ENCODE data around the gene PDCD1LG2. TPM values are rescaled to one million over a fixed set of nuclear protein-coding genes. Genes with fewer than 3 reads are reported as not detected.

Gene PDCD1LG2
- total and polyA plus RNA-seq, 4 experiments from 2014 or later: 0.90 to 1.1 (median 1.1) TPM

GRCh38 chr9:5549658-5550650 is 39.6 kb downstream of the PDCD1LG2 start:
- DNase-seq: no peak
- no peak overlapping the region for H3K27ac Mint-ChIP-seq
- intact Hi-C loops (cut with micrococcal nuclease): no loop called here
- no peak overlapping the region for H3K4me3 Mint-ChIP-seq
- H3K27ac ChIP-seq (ENCODE audit: low read depth, low read length): no peak overlapping the region
- peaks cover 0 to 2% (median 0%) of the 10 kb centered on the region in 8 donors for H3K9me3 Mint-ChIP-seq
- H3K4me3 ChIP-seq (ENCODE audit: low read length in 2 of 2): no peak overlapping the region
- no peaks in the 10 kb centered on the region for H3K27me3 Mint-ChIP-seq
- peaks cover 2 to 9% (median 7%) of the 10 kb centered on the region in 4 donors for H3K4me1 Mint-ChIP-seq
- no peaks in the 10 kb centered on the region for H3K36me3 Mint-ChIP-seq
- H3K36me3 ChIP-seq (ENCODE audit: insufficient read depth, low read length): no peaks in the 10 kb centered on the region
- no peaks in the 10 kb centered on the region for H3K9me3 ChIP-seq (ENCODE audit: control insufficient read depth in 1 of 2, low read length in 2 of 2)
- no peaks in the 10 kb centered on the region for H3K4me1 ChIP-seq (ENCODE audit: insufficient read depth, low read length)
- ChIA-PET POLR2A (ENCODE audit: partially characterized antibody) (interaction anchor here (0.8 to 1.8 kb wide), 4 partner anchors 8 to 99 kb away, joined by 3 to 10 read pairs (median 4); partner anchors contain the start of gene CD274), CTCF (ENCODE audit: partially characterized antibody) (interaction anchor here (1.6 kb wide), 1 partner anchor 8 kb away, joined by 8 read pairs; no protein-coding TSS in a partner anchor)
- no peaks in the 10 kb centered on the region for H3K27me3 ChIP-seq (ENCODE audit: insufficient read depth, low read length)

GRCh38 chr9:5551368-5552150 is 41.2 kb downstream of the PDCD1LG2 start:
- DNase-seq: no peak
- Mint-ChIP-seq H3K36me3 (no peaks in the 10 kb centered on the region), H3K9me3 (peaks cover 0 to 2% (median 0%) of the 10 kb centered on the region in 8 donors), H3K27me3 (no peaks in the 10 kb centered on the region), H3K4me1 (peaks cover 4 to 17% (median 16%) of the 10 kb centered on the region in 4 donors), H3K27ac (no peak overlapping the region), H3K4me3 (no peak overlapping the region)
- Histone ChIP-seq H3K36me3 (ENCODE audit: insufficient read depth, low read length) (no peaks in the 10 kb centered on the region), H3K9me3 (ENCODE audit: control insufficient read depth in 1 of 2, low read length in 2 of 2) (no peaks in the 10 kb centered on the region), H3K4me1 (ENCODE audit: insufficient read depth, low read length) (peaks cover 6% of the 10 kb centered on the region), H3K4me3 (ENCODE audit: low read length in 2 of 2) (no peak overlapping the region), H3K27ac (ENCODE audit: low read depth, low read length) (no peak overlapping the region), H3K27me3 (ENCODE audit: insufficient read depth, low read length) (no peaks in the 10 kb centered on the region)
- intact Hi-C loops (cut with micrococcal nuclease): no loop called here
- POLR2A ChIA-PET (ENCODE audit: partially characterized antibody): interaction anchor here (1.5 kb wide), 1 partner anchor 13 kb away, joined by 4 read pairs; no protein-coding TSS in a partner anchor
- CTCF ChIA-PET (ENCODE audit: partially characterized antibody): interaction anchor here (1.7 kb wide), 1 partner anchor 38 kb away, joined by 7 read pairs; no protein-coding TSS in a partner anchor

GRCh38 chr9:5552301-5552700 is 42.0 kb downstream of the PDCD1LG2 start:
- Histone ChIP-seq H3K4me3 (ENCODE audit: low read length in 2 of 2) (no peak overlapping the region), H3K27ac (ENCODE audit: low read depth, low read length) (no peak overlapping the region), H3K27me3 (ENCODE audit: insufficient read depth, low read length) (no peaks in the 10 kb centered on the region), H3K9me3 (ENCODE audit: control insufficient read depth in 1 of 2, low read length in 2 of 2) (no peaks in the 10 kb centered on the region), H3K4me1 (ENCODE audit: insufficient read depth, low read length) (peaks cover 13% of the 10 kb centered on the region), H3K36me3 (ENCODE audit: insufficient read depth, low read length) (no peaks in the 10 kb centered on the region)
- POLR2A ChIA-PET (ENCODE audit: partially characterized antibody): interaction anchor here (1.5 to 2.6 kb wide), 2 partner anchors 12 to 31 kb away, joined by 4 to 7 read pairs; no protein-coding TSS in a partner anchor
- no peaks in the 10 kb centered on the region for H3K27me3 Mint-ChIP-seq
- peak overlapping the region in 1 of 7 donors; percentile 48 for H3K27ac Mint-ChIP-seq
- no peak for DNase-seq
- H3K4me3 Mint-ChIP-seq: no peak overlapping the region
- CTCF ChIA-PET (ENCODE audit: partially characterized antibody): interaction anchor here (1.7 kb wide), 1 partner anchor 38 kb away, joined by 7 read pairs; no protein-coding TSS in a partner anchor
- H3K4me1 Mint-ChIP-seq: peaks cover 10 to 24% (median 23%) of the 10 kb centered on the region in 4 donors
- H3K36me3 Mint-ChIP-seq: peaks cover 0 to 4% of the 10 kb centered on the region in 2 donors
- intact Hi-C loops (cut with micrococcal nuclease): no loop called here
- H3K9me3 Mint-ChIP-seq: peaks cover 0 to 2% (median 0%) of the 10 kb centered on the region in 8 donors

GRCh38 chr9:5553211-5553610 is 42.9 kb downstream of the PDCD1LG2 start:
- Histone ChIP-seq H3K9me3 (ENCODE audit: control insufficient read depth in 1 of 2, low read length in 2 of 2) (no peaks in the 10 kb centered on the region), H3K4me1 (ENCODE audit: insufficient read depth, low read length) (peaks cover 22% of the 10 kb centered on the region), H3K4me3 (ENCODE audit: low read length in 2 of 2) (no peak overlapping the region), H3K27ac (ENCODE audit: low read depth, low read length) (no peak overlapping the region), H3K27me3 (ENCODE audit: insufficient read depth, low read length) (no peaks in the 10 kb centered on the region), H3K36me3 (ENCODE audit: insufficient read depth, low read length) (no peaks in the 10 kb centered on the region)
- no peak overlapping the region for H3K4me3 Mint-ChIP-seq
- DNase-seq: no peak
- peaks cover 17 to 33% (median 32%) of the 10 kb centered on the region in 4 donors for H3K4me1 Mint-ChIP-seq
- H3K27me3 Mint-ChIP-seq: no peaks in the 10 kb centered on the region
- intact Hi-C loops (cut with micrococcal nuclease): no loop called here
- ChIA-PET POLR2A (ENCODE audit: partially characterized antibody) (interaction anchor here (2.6 kb wide), 1 partner anchor 30 kb away, joined by 7 read pairs; no protein-coding TSS in a partner anchor), CTCF (ENCODE audit: partially characterized antibody) (no interaction called here)
- peak overlapping the region in 1 of 7 donors; percentile 33 for H3K27ac Mint-ChIP-seq
- H3K36me3 Mint-ChIP-seq: peaks cover 0 to 4% of the 10 kb centered on the region in 2 donors
- peaks cover 0 to 2% (median 0%) of the 10 kb centered on the region in 8 donors for H3K9me3 Mint-ChIP-seq

DNA sequence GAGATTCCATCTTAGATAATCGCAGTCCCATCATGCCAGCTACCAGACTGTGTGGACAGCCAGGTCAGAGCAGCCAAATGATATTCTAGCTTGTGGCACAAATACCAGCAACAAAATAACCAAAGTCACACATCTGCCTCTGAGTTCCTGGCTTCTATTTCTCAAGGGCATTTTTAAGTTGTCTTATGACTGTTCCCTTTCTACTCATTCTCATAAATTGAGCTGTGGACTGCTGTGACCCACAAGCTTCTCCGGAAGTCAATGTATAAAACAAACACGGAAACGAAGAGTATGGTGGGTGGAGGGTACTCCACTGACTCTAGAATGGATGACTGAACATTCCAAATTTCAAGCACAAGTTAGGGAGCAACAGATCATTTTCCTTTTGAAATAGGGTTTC is 43.9 kb downstream of the PDCD1LG2 start:
- Mint-ChIP-seq H3K4me3 (peak overlapping the region in 1 of 8 donors; percentile 32), H3K9me3 (peaks cover 0 to 2% (median 0%) of the 10 kb centered on the region in 8 donors), H3K27me3 (no peaks in the 10 kb centered on the region), H3K4me1 (peaks cover 25 to 44% (median 41%) of the 10 kb centered on the region in 4 donors), H3K36me3 (peaks cover 1 to 4% of the 10 kb centered on the region in 2 donors), H3K27ac (no peak overlapping the region)
- ChIA-PET CTCF (ENCODE audit: partially characterized antibody) (no interaction called here), POLR2A (ENCODE audit: partially characterized antibody) (interaction anchor here (1.1 to 2.6 kb wide), 2 partner anchors 29 to 104 kb away, joined by 4 to 7 read pairs; partner anchors contain the start of gene CD274)
- Histone ChIP-seq H3K36me3 (ENCODE audit: insufficient read depth, low read length) (no peaks in the 10 kb centered on the region), H3K9me3 (ENCODE audit: control insufficient read depth in 1 of 2, low read length in 2 of 2) (no peaks in the 10 kb centered on the region), H3K4me1 (ENCODE audit: insufficient read depth, low read length) (peaks cover 32% of the 10 kb centered on the region), H3K27ac (ENCODE audit: low read depth, low read length) (no peak overlapping the region), H3K27me3 (ENCODE audit: insufficient read depth, low read length) (no peaks in the 10 kb centered on the region), H3K4me3 (ENCODE audit: low read length in 2 of 2) (no peak overlapping the region)
- DNase-seq: no peak
- intact Hi-C loops (cut with micrococcal nuclease): no loop called here

- Mint-ChIP-seq H3K27me3 (no peaks in the 10 kb centered on the region), H3K27ac (peak overlapping the region; percentile 51 to 99 (median 91)), H3K4me3 (peak overlapping the region in 2 of 8 donors; percentile 20 to 32), H3K36me3 (peaks cover 1 to 4% of the 10 kb centered on the region in 2 donors), H3K9me3 (peaks cover 0 to 2% (median 0%) of the 10 kb centered on the region in 8 donors), H3K4me1 (peaks cover 33 to 58% (median 52%) of the 10 kb centered on the region in 4 donors)
- no peaks in the 10 kb centered on the region for H3K9me3 ChIP-seq (ENCODE audit: control insufficient read depth in 1 of 2, low read length in 2 of 2)
- intact Hi-C loops (cut with micrococcal nuclease): loop anchor here (5.0 kb wide), 1 partner anchor 44 kb away; the partner anchor contains the start of gene PDCD1LG2
- no peak overlapping the region for H3K4me3 ChIP-seq (ENCODE audit: low read length in 2 of 2)
- POLR2A ChIA-PET (ENCODE audit: partially characterized antibody): interaction anchor here (1.0 kb wide), 1 partner anchor 9 kb away, joined by 4 read pairs; no protein-coding TSS in a partner anchor
- no peak overlapping the region for H3K27ac ChIP-seq (ENCODE audit: low read depth, low read length)
- DNase-seq: no peak
- H3K36me3 ChIP-seq (ENCODE audit: insufficient read depth, low read length): no peaks in the 10 kb centered on the region
- no peaks in the 10 kb centered on the region for H3K27me3 ChIP-seq (ENCODE audit: insufficient read depth, low read length)
- CTCF ChIA-PET (ENCODE audit: partially characterized antibody): interaction anchor here (1.3 to 4.1 kb wide), 7 partner anchors 12 to 370 kb away, joined by 3 to 30 read pairs (median 6); partner anchors contain the start of gene CD274
- H3K4me1 ChIP-seq (ENCODE audit: insufficient read depth, low read length): peaks cover 42% of the 10 kb centered on the region
These were observed 45.9 kb downstream of the PDCD1LG2 start for GRCh38 chr9:5556101-5556705.

All from CD4-positive, alpha-beta memory T cell (primary cell).